ENCODE results near the gene SLX4IP.

Gene SLX4IP

DNA sequence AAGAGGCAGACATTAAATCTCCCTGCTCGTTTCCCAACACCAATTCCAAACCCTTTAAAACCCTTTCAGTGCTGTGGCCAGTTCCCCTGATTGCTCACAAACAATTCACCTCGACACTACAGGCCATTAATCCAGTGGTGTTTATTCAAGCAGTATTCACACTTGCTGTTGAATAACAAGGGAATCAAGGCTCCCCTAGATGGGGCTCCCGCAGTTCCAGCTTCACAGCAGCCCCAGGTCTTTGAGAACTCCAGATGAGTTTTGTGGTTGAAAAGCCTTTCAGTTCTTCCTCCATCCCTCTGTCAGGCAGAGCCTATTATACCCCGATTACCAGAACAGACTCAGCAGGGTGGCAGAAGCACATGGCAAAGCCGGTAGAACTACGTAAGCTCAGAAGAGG, 202.5 kb downstream of the SLX4IP start:
- TF ChIP-seq, protein P1, sequence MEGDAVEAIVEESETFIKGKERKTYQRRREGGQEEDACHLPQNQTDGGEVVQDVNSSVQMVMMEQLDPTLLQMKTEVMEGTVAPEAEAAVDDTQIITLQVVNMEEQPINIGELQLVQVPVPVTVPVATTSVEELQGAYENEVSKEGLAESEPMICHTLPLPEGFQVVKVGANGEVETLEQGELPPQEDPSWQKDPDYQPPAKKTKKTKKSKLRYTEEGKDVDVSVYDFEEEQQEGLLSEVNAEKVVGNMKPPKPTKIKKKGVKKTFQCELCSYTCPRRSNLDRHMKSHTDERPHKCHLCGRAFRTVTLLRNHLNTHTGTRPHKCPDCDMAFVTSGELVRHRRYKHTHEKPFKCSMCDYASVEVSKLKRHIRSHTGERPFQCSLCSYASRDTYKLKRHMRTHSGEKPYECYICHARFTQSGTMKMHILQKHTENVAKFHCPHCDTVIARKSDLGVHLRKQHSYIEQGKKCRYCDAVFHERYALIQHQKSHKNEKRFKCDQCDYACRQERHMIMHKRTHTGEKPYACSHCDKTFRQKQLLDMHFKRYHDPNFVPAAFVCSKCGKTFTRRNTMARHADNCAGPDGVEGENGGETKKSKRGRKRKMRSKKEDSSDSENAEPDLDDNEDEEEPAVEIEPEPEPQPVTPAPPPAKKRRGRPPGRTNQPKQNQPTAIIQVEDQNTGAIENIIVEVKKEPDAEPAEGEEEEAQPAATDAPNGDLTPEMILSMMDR (IDR thresholded peaks at IDR 0.05): no peak
- peak overlapping the region; percentile 61 for H3K4me3 ChIP-seq
- peak overlapping the region; percentile 90 to 95 for H3K27ac ChIP-seq
- no peak for DNase-seq (ENCODE audit: low spot score)

DNA sequence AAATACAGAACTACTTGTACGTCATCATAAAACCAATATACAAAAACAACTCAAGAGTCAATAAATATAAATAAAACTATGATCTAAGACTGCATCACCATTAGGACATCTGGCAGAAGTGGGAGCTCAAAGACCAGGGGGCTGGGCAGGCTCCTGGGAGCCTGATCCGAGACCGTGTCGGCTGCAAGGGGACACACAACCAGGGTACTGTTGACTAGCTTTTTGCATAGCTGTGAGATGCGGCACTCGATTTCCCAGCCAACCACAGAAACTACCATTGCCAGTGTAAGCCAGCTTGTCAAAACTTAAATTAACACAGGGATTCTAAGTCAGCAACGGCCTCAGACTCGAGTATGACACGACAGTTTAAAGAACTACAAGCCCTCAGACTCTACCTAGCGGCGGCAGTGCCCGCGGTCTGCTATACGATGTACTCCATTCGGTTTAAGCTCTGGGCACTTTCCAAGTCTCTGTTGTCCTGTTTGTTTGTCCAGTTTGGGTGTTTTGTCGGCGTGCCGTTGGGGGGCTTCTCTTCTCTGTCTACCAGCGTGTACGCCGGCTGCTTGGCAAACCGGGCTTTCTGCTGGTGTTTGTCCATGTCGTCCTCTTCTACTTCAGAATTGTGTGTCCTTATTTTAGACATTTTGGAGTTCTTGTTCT, 204.1 kb downstream of the SLX4IP start:
- peak; percentile 79 for DNase-seq (ENCODE audit: low spot score)
- peak overlapping the region; percentile 88 to 95 for H3K27ac ChIP-seq
- TF ChIP-seq, protein P1 (IDR thresholded peaks at IDR 0.05): no peak
- H3K4me3 ChIP-seq: peak overlapping the region; percentile 61

GRCh38 chr20:10639737-10640556, 204.8 kb downstream of the SLX4IP start:
- peak overlapping the region; percentile 61 for H3K4me3 ChIP-seq
- DNase-seq (ENCODE audit: low spot score): peak; percentile 90

GRCh38 chr20:10640897-10641296, 205.8 kb downstream of the SLX4IP start:
- TF ChIP-seq, protein P1 (IDR thresholded peaks at IDR 0.05): no peak
- DNase-seq (ENCODE audit: low spot score): no peak
- H3K4me3 ChIP-seq: no peak overlapping the region
- H3K27ac ChIP-seq: peak overlapping the region; percentile 88 to 95

More at GRCh38 chr20:10639737-10640556, 204.8 kb downstream of the SLX4IP start:
- TF ChIP-seq, protein P1 (IDR thresholded peaks at IDR 0.05): no peak
- peak overlapping the region; percentile 88 to 95 for H3K27ac ChIP-seq

- peak; percentile 70 for DNase-seq (ENCODE audit: low spot score)
- TF ChIP-seq, protein P1 (IDR thresholded peaks at IDR 0.05): no peak
- peak overlapping the region; percentile 88 to 95 for H3K27ac ChIP-seq
Observed at GRCh38 chr20:10641467-10641866, 206.4 kb downstream of the SLX4IP start.

DNA sequence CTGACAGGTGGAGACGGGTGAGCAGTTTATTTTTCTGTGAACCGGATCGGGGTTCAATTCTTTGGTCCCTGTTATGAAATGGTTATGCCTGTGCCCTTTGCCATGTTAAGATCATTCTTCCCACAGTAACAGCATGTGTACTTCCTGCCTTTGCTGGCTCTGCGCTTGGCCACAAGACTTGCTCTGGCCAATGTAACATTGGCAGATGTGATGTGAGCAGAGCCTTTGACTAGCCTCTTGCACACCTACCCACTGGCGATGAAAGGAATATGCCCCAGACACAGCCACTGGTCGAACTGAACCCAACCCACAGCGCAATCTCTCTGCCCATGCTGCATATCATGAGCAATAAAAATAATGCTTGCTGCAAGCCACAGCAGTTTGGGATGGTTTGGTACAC, 206.8 kb downstream of the SLX4IP start:
- H3K4me3 ChIP-seq: no peak overlapping the region
- peak overlapping the region; percentile 88 to 95 for H3K27ac ChIP-seq
- DNase-seq (ENCODE audit: low spot score): peak; percentile 69
- TF ChIP-seq, protein P1 (IDR thresholded peaks at IDR 0.05): no peak

More at GRCh38 chr20:10641467-10641866, 206.4 kb downstream of the SLX4IP start:
- H3K4me3 ChIP-seq: no peak overlapping the region
